GM10847 (cell line): Measurements from ENCODE around the gene CBFA2T2.
A peak's percentile ranks its signal among the peaks of the same experiment; 100 is the strongest.

ENCODE experiments used
- POLR2A ChIP-seq: IDR thresholded peaks from 2 replicates; pipeline ENCODE4 v1.6.1; 2011; ENCODE audit not compliant: insufficient read length; ENCODE audit errors: extremely low read depth

CBFA2T2 gene

DNA sequence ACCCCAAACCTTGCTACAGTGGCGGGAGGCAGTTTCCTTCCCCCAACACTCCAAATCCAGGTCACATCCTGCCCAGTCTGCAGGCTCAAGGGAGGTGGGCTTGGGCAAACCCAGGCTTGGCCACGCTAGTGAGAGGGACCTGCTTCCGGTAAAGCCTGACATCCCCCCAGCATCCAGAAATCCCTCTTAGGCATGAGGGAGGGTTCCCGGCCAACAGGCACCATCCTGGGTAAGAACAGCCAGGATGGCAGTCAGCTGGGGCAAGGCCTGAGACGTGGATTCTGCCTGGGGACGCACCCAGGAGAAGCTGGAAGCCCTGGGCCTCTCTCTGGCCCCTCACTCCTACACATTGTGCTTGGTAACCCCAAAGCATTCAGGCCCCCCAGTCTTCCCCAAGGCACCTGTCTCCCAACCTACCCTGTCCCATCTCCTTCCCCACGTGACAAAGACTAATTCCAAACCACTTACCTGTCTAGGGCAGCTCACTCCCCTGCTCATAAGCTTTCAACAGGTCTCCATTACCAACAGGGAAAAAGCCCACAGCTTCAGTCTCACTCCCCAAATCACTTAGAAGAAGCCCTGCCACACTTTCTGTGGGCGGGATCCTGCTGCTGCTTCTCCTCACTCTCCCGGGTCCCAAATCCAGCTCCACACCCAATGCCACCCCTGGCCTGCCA lies 174.3 kb downstream of the CBFA2T2 start:
- no peak for TF ChIP-seq POLR2A

- no peak for TF ChIP-seq POLR2A
Measured at GRCh38 chr20:33664762-33665144, 174.9 kb downstream of the CBFA2T2 start.

- TF ChIP-seq POLR2A = peak; percentile 70
Measured at GRCh38 chr20:33666293-33667244, 176.7 kb downstream of the CBFA2T2 start, which contains the start of gene ACTL10. Gene ACTL10 (plus strand): TSS chr20:33666943. CDS start chr20:33667498, 555 bp downstream.

- no peak for TF ChIP-seq POLR2A
Measured at GRCh38 chr20:33667245-33667675, 177.4 kb downstream of the CBFA2T2 start.

DNA sequence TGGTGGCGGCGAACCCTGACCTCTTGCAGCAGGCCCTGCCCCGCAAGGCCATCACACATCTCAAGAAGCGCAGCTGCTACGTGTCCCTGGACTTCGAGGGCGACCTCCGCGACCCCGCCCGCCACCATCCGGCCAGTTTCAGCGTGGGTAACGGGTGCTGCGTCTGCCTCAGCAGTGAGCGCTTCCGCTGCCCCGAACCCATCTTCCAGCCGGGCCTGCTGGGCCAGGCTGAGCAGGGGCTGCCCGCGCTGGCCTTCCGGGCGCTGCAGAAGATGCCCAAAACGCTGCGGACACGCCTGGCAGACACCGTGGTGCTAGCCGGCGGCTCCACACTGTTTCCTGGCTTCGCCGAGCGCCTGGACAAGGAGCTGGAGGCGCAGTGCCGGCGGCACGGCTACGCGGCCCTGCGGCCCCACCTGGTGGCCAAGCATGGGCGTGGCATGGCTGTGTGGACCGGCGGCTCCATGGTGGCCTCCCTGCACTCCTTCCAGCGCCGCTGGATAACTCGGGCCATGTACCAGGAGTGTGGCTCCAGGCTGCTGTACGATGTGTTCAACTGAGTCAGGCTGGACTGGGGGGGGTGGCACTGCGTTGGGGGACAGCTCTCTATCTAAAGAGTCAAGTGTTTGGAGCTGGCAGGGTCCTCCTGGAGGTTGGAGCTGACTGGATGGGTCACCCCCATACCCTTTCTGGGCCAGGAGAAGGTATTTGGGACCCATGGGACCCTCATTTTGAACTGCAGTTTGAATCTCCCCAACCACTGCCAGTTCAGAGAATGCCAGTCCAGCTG lies 178.0 kb downstream of the CBFA2T2 start:
- TF ChIP-seq POLR2A = peak; percentile 27

- no peak for TF ChIP-seq POLR2A
Measured at GRCh38 chr20:33668466-33669155, 178.7 kb downstream of the CBFA2T2 start.

DNA sequence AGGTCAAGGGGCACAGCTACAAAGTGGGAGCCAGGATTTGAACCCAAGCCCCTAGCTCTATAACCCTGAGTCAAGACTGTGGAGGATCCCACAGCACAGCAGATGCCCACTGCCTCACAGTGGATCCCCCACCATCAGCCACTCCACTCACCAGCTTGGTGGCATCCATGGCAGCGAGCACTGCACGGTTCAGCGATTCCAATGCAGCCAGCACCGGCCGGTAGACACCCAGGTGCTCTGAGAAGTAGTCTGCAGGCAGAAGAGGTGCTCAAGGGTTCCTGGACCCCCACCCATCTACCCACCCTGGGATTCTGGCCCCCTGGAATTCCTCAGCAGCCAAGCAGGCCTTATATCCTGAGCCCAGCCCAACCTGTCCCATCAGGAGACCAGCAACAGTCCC lies 179.3 kb downstream of the CBFA2T2 start:
- TF ChIP-seq POLR2A = no peak

DNA sequence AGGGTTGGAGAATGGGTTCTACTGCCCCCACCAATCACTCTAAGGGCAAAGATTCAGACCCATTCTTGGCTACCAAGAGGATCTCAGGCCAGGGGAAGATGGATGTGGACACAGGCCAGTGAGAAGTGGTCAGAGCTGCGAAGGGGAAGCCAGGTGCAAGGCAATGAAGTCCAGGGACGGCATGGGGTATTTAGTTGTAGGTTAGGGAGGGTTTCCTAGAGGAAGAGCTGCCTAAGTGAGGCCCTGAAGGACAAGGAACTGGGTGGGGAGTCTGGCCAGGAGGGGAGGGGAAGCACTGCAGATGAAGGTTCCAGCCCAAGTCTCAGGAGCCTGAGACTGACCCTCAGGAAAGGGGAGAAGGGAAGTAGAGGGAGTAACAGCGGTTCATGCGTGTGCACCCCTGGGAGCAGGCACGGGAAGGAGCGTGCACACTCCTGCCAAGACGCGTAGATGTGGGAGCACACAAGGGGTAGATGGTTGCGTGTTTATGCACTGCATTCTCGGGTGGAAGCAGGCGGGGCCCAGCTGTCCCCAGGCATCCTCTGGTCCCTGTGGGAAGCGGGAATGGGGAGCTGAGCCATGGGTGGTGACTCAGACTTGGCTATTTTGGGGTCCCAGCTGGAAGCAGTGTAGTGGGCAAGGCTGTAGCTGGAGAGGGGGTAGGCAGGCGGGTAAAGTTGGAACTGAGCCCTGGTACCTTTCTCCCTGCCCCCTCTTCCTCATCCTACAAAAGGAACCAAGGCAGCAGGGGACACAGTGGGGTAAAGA lies 180.2 kb downstream of the CBFA2T2 start:
- no peak for TF ChIP-seq POLR2A

DNA sequence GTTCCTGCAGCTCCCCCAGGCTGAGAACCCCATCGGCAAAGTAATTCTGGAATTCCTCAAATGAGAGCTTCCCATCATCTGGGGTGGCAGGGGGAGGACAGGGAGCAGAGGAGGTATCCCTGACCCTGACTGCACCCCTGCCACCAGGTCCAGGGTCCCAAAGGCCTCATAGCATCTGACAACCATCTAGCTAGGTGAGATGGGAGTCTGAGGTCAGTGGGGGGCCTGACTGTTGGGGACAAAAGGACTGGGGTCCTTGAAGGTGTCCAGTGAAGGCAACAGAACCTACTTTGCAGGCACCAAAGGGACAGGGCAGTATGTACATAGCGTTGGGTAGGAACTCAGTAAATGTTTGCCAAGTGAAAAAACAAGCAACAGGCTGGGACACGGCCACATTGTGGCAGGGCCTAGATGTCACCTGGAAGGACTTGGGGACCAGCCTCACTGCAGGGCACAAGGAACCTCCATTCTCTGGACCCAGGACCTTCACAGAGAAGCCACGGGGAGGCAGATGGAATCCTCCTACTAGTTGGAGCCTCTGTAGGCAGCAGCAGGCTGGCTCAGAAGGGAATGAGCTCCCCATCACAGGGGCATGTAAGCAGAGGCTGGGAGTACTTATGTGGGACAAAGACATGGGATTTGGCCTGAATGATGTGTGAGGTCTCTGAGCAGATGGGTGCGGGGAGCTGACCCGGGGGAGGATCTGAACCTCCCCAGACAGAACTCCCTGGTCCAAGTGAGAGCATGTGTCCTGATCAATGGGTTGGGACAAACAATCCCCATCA lies 181.0 kb downstream of the CBFA2T2 start:
- TF ChIP-seq POLR2A = no peak

- no peak for TF ChIP-seq POLR2A
Measured at GRCh38 chr20:33671573-33672288, 181.8 kb downstream of the CBFA2T2 start.

GRCh38 chr20:33672426-33673113 lies 182.7 kb downstream of the CBFA2T2 start:
- TF ChIP-seq POLR2A = no peak

DNA sequence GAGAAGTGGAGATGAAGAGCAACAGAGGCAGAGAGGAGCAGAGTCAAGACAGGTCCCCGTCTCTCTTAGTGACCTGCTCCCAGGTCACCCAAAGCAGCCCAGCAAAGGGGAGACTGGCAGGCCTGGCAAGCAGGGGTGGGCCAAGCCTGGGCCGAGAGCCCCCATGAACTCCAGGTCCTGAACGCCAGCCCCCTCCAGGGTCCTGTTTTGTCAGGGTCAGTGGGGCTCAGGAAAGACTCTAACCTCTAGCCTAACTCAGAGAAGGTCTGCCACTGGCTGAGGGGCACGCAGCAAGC lies 183.2 kb downstream of the CBFA2T2 start:
- no peak for TF ChIP-seq POLR2A
